Measurements from ENCODE around the gene LYSMD4.

GRCh38 chr15:99741835-99742234, 8.6 kb upstream of the LYSMD4 start:
- no peak for TF ChIP-seq CTCF (IDR thresholded peaks at IDR 0.05; ENCODE audit: borderline replicate concordance, extremely low read depth, low read length, poor library complexity, severe bottlenecking)
- no peak for TF ChIP-seq EZH2 (IDR thresholded peaks at IDR 0.05; ENCODE audit: borderline replicate concordance, low read depth, low read length, severe bottlenecking)
